Kidney epithelial cell (primary cell): ENCODE measurements around the gene FOXF2. TPM values are rescaled to one million over a fixed set of nuclear protein-coding genes. Genes with fewer than 3 reads are reported as not detected.
"Not testable (repeated sequence)": the region's sequence is repeated elsewhere in the genome, so short reads cannot be mapped to it uniquely, and the experiment has no call there.

Experiments used
- DNase-seq: peaks from one replicate; pipeline ENCODE4 v3.0.0-alpha.2; 2010; ENCODE audit warnings: low read depth
- H3K27me3 ChIP-seq: 2 replicates; pipeline ENCODE4 v1.6.0; 2011; ENCODE audit warnings: low read length; ENCODE audit not compliant: control insufficient read depth, insufficient read depth
- H3K36me3 ChIP-seq: 2 replicates; pipeline ENCODE4 v1.5.1; 2011; ENCODE audit warnings: low read length; ENCODE audit not compliant: control insufficient read depth, insufficient read depth
- H3K4me3 ChIP-seq: 2 replicates; pipeline ENCODE4 v1.5.1; 2011; ENCODE audit warnings: low read depth, mild to moderate bottlenecking, control low read depth, low read length
- total RNA-seq: library from RNA; depleted of rRNA; stranded (reverse); fragments of >200 nt; gene quantifications from 2 replicates; pipeline ENCODE4 v1.2.3, GENCODE V29; 2015
- TF ChIP-seq, protein P1 (sequence below): IDR thresholded peaks from 2 replicates; pipeline ENCODE4 v1.5.1; 2011; ENCODE audit warnings: mild to moderate bottlenecking, moderate library complexity, low read length, control low read depth, inconsistent platforms; ENCODE audit not compliant: insufficient read depth, poor library complexity, severe bottlenecking

FOXF2 gene
- total RNA-seq, 1 donor from 2014 or later: 0.38 TPM

DNA sequence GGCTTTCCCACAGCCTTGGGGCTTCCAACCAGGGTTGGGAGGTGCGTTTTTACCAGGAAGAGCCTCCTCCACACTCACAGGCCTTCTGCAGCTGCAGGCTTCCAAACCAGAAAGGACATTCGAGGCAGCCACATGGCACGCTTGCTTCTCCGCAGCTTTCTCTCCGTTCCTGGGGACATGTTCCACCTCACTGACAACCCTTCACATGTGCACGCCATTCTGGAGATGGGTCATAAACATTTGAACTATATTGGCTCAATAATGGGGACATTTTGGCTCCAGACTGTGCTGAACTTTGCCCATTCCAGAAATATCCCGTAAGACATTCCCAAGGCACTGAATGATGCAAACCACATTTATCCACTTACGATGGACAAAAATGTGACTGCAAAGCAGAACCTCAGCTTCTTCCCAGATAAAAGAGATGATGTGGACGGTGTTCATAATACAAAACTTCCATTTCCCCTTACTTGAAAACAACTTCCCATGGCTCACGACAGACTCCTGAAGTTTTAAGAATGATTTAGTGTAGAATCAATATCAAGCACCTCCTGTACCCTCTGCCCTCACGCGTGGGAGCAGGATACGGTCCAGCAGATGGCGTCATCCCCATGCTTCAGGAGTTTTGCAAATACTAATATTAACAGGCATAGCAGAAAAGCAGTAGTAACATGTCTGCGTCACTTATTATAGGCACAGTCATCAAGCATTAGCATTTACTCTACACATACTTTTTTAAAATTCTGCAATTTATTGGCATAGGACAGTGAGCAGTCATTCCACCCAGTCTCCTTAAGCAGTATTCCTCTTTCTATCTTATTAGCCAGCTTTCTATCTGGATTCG, 25.4 kb upstream of the FOXF2 start:
- DNase-seq: no peak
- TF ChIP-seq, protein P1, sequence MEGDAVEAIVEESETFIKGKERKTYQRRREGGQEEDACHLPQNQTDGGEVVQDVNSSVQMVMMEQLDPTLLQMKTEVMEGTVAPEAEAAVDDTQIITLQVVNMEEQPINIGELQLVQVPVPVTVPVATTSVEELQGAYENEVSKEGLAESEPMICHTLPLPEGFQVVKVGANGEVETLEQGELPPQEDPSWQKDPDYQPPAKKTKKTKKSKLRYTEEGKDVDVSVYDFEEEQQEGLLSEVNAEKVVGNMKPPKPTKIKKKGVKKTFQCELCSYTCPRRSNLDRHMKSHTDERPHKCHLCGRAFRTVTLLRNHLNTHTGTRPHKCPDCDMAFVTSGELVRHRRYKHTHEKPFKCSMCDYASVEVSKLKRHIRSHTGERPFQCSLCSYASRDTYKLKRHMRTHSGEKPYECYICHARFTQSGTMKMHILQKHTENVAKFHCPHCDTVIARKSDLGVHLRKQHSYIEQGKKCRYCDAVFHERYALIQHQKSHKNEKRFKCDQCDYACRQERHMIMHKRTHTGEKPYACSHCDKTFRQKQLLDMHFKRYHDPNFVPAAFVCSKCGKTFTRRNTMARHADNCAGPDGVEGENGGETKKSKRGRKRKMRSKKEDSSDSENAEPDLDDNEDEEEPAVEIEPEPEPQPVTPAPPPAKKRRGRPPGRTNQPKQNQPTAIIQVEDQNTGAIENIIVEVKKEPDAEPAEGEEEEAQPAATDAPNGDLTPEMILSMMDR: no peak
- no peaks in the 10 kb centered on the region for H3K27me3 ChIP-seq

DNA sequence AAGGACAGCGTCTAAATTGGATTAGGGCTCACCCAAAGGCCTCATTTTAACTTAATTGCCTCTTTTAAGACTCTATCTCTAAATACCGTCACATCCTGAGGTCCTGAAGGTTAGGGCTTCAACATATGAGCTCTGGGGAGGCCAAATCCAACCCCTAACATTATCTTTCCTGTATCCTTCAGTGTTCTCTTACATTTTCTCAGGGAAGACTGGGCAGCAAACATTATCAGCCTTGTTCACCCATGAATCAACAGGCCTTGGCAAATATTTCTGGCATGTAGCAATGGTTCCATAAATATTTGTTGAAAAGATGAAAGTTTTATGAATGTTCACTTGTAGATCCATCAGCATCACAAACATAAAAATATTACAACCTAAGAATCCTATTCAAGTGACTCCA, 24.6 kb upstream of the FOXF2 start:
- Histone ChIP-seq H3K36me3 (no peaks in the 10 kb centered on the region), H3K27me3 (no peaks in the 10 kb centered on the region), H3K4me3 (no peak overlapping the region)
- no peak for DNase-seq
- TF ChIP-seq, protein P1: no peak

More for the DNA sequence above, 25.4 kb upstream of the FOXF2 start:
- Histone ChIP-seq H3K4me3 (no peak overlapping the region), H3K36me3 (no peaks in the 10 kb centered on the region)

DNA sequence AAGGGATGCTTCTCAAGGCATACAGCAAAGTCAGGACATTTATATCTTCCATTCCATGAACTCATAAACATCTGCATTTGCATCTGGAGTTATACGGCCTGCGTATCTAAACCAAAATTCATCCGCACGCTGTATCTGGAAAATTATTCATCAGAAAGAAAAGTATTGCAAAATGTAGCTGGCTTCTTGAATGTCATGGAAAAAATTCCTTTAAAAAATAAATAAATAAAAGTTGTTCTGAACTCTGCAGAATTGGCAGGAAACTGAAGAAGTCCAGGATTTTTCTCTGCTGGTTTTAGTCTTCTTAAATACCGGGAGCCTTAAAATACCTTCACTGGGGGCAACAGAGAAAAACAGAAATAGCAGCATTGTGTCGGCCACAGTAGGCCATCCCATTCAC, 23.7 kb upstream of the FOXF2 start:
- Histone ChIP-seq H3K27me3 (no peaks in the 10 kb centered on the region), H3K4me3 (no peak overlapping the region), H3K36me3 (no peaks in the 10 kb centered on the region)
- TF ChIP-seq, protein P1: no peak
- DNase-seq: no peak

DNA sequence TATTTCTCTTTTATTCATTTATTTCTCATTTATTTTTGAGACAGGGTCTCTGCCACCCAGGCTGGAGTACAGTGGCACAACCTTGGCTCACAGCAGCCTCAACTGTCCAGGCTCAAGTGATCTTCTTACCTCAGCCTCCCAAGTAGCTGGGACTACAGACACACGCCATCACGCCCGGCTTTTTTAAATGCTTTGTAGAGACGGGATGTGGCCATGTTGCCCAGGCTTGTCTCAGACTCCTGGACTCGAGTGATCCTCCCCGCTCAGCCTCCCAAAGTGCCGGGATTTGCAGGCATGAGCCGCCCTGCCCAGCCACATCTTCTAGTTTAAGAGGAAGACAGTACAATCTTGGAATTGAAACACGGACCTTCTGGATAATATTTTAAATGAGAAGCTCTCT, 21.6 kb upstream of the FOXF2 start:
- peaks cover 3% of the 10 kb centered on the region for H3K27me3 ChIP-seq
- no peak for DNase-seq
- TF ChIP-seq, protein P1: no peak
- no peak overlapping the region for H3K4me3 ChIP-seq
- no peaks in the 10 kb centered on the region for H3K36me3 ChIP-seq

DNA sequence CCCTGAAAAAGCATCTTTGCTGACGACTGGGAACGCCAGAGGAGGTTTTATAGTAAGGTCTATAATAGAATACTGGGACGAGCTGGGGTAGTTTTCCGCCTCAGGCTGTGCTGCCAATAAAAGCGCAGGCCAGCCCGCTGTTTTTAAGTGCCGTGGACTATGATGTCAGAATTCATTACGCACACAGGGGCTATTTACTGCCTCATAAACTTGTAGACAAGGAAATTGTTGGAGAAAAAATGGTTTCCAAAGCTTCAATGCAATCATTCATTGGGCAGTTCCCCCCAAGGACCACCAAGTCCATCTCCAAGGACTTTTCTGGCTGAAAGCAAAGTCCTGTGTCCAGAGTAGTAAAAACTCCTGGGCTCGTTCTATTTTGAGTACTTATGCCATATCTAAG, 20.4 kb upstream of the FOXF2 start:
- peaks cover 3% of the 10 kb centered on the region for H3K27me3 ChIP-seq
- TF ChIP-seq, protein P1: no peak
- no peak overlapping the region for H3K4me3 ChIP-seq
- H3K36me3 ChIP-seq: no peaks in the 10 kb centered on the region
- no peak for DNase-seq

DNA sequence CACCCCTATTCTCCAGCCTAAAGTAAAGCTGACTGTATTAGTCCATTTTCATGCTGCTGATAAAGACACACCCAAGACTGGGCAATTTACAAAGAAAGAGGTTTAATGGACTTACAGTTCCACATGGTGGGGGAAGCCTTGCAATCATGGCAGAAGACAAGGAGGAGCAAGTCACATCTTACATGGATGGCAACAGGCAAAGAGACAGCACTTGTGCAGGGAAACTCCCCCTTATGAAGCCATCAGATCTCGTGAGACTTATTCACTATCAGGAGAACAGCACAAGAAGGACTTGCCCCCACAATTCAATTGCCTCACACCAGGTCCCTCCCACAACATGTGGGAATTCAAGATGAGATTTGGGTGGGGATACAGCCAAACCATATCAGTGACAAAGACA, 19.7 kb upstream of the FOXF2 start:
- not testable (repeated sequence) for H3K27me3 ChIP-seq, DNase-seq, H3K4me3 ChIP-seq, H3K36me3 ChIP-seq
